Stimulated activated CD4-positive, alpha-beta T cell treated with anti-CD3 and anti-CD28 coated beads, Interleukin-1b, Interleukin-23, amount 100 ng/mL, for 24 hours (primary cell): ENCODE measurements around the gene FAM221B.

Source experiments
- DNase-seq, 4 experiments: peaks; one replicate each; pipeline ENCODE4 v3.0.0-alpha.2; 2020; ENCODE audit warnings: low read depth in 4 of 4, low spot score in 1 of 4

FAM221B gene

DNA sequence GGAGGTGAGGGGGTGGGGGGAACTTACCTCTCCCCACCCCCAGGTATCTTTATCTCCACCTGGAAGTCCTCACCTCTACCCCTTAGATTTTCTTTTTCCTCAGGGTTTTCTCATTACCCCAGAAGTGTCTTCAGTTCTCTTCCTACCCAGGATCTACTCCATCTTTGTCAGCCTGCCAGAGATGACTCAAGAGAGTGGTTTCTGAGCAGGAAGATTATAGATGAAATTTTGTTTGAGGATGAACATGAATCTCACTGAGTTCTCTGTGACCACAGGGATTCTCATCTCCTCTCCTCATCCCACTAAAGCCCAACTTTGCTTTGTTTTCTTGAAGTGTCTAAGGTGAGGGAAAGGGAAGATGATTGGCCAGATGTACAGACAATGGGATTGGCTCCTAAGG is 8.5 kb downstream of the FAM221B start:
- DNase-seq: no peak

- DNase-seq: no peak
Measured at GRCh38 chr9:35818341-35818740, 10.2 kb downstream of the FAM221B start.

DNA sequence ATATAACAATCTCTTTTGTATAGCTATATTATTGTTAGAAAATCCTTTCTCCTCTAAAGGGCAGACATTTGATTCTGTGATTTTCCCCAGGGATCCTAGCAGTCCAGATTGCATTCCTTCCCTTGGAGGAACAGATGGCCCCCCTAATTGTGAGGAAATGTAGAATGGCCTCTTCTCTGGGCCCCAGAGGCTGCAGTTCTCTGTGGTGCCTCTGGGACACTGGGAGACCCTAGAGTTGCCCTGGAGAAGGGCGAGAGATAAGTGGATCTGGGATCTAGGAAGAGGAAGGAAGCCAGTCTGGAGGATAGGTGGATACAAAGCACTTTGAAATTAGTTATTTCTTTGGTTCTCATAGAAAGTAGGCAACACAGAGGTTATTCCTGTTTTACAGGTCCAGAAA is 11.8 kb downstream of the FAM221B start:
- DNase-seq: no peak

DNA sequence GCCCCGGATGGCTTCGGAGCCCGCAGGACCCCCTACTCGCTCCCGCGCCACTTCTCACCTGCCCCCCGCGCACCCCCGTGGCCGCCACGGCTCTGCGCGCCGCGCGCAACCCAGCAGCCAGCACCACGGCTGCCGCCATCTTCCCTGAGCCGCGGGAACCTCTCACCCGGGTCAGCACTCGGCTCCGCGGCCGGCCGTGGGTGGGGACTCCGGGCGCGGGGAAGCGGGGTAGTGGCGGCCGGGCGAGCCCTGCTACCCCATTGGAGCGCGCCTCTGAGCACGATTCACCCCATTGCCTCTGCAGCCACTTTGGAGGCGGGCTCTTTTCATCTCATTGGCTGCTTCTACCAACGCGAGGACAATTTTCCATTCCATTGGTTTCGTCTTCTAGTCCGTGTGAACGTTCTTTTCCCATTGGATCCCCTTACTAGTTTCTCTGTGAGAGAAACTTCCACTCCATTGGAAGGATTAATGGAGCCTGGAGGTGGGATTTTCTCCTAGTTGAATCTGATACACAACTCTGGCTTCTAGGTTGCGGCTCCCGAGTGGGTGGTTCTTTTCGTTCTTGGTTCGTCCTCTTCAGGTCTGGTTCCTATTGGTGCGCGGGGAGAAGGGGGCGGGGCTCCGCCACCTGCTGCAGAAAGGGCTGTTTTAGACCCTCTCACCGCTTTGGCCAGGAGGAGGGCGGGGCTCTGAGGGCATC is 13.5 kb downstream of the FAM221B start, which contains the start of gene HINT2:
Gene HINT2, minus strand, starts transcription at position 202 of the 703 bp plus-strand sequence. Its CDS starts 63 bp downstream, at position 139.
- peak; percentile 83 to 99 (median 92) for DNase-seq

GRCh38 chr9:35814106-35814840 is 14.3 kb downstream of the FAM221B start:
- no peak for DNase-seq

- DNase-seq: no peak
Measured at GRCh38 chr9:35813434-35814105, 15.0 kb downstream of the FAM221B start.

GRCh38 chr9:35812025-35812602 is 16.4 kb downstream of the FAM221B start, which contains the start of gene SPAG8:
TSS of gene SPAG8 (minus strand) at chr9:35812262. CDS start at chr9:35812147, 115 bp downstream.
- peak; percentile 75 to 88 (median 86) for DNase-seq

DNA sequence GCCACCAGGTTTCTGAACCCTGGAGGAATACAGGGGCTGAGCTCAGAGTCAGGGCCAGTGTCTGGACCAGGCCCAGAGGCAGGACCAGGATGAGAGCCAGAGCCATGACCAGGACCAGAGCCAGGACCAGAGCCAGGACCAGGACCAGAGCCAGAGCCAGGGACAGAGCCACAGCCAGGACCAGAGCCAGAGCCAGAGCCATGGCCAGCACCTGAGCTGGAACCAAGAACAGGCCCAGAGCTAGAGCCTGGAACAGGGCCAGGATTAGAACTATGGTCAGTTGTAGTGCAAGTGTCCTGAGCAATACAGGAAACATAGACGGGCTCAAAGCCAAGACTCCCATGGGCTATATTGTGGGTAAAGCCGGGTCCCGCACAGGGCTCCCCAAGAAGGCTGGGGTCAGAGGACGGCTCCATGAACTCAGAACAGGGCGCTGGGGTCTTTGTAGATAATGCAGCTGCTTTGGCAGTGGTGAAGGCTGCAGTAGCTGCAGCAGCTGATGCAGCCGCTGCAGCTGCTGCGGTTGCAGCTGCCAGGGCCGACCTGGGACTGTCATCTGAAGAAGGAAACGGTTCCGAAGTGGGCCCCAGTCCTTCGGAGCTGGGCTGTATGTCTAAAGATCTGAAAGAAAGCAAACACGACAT is 17.0 kb downstream of the FAM221B start:
- no peak for DNase-seq

- DNase-seq: no peak
Measured at GRCh38 chr9:35810122-35810521, 18.4 kb downstream of the FAM221B start.

- DNase-seq: no peak
Measured at GRCh38 chr9:35808433-35808832, 20.1 kb downstream of the FAM221B start.

DNA sequence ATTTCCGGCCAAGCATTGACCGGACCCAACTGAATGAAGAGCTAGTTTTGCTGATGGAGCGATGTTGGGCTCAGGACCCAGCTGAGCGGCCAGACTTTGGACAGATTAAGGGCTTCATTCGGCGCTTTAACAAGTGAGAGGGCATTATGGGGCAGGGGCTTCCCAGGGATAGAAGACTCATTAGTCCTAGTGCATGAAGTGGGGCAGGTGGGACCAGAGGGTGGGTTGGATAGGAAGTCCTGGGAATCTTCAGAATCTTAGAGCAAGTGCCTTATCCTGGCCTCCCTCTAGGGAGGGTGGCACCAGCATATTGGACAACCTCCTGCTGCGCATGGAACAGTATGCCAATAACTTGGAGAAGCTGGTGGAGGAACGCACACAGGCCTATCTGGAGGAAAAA is 22.4 kb downstream of the FAM221B start:
- no peak for DNase-seq

DNA sequence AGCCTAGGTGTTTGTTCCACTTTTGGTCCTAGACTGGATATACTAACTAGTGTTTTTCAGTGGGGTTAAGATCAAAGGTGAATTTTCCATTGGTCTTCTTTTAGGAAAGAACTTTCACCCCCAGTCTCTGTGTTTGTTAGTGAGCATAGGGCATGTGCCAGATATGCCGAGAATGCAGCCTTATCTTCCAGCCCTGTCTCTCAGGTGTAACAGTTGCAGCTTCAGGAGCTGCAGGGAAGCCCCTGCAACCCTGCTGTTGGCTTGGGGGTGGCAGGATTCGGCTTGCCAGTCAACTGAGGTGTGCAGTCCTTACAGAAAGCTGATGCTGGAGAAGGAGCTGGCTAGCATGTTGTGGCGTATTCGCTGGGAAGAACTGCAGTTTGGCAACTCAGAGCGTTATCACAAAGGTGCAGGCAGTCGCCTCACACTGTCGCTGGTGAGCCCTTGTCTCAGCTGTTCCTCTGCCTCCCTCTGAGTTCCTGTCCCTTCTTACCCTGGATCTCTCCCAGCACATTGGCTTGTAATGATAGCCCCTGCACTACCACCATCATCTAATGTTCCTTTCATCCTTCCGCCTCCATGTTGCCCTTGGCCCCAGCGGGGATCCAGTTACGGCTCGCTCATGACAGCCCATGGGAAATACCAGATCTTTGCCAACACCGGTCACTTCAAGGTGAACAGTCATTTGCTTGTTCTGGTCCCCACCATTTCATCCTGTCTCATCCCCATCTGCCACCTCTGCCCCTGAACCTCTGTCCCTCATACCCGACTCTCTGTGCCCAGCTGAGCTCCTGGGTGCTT is 27.0 kb downstream of the FAM221B start:
- DNase-seq: no peak

GRCh38 chr9:35800530-35800929 is 28.0 kb downstream of the FAM221B start:
- no peak for DNase-seq

- DNase-seq: peak in 3 of 4 experiments; percentile 26 to 37 (median 35)
Measured at GRCh38 chr9:35798658-35799374, 29.7 kb downstream of the FAM221B start.

DNA sequence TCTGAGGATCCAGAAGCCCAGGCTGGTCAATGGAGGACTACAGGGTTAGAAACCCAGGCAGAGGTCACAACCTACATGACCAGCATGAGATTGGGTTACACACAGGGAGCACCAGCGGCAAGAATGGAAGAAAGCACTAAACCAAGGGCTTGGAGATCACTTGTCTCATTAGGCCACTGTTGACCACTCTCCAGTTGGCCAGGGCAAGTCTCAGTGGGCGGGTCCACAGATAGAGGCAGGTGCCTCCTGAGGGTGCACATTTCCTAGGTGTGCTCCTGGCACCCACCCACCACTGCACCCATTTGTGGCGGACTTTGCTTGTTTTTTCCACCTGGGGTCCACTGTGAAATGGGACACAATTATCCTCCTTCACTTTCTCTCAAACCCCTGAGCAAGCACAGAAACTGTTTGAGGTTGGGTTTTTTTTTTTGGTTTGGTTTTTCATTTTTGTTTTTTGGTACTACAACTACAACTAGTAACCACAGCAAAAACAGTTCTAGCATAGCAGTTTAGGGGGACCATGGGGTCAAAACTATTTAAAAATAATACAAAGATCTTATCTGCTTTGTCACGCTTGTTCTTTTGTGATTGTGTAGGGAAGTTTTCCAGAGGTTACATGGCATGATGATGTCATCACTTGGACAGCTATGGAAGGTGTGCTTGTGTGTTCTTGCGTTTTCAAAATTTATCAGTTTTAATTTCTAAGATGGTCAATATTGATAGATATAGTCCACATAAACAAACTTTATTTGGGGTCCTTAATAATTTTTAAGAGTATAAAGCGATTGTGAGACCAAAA is 31.0 kb downstream of the FAM221B start:
- DNase-seq: no peak

- no peak for DNase-seq
Measured at GRCh38 chr9:35795695-35796094, 32.8 kb downstream of the FAM221B start.

DNA sequence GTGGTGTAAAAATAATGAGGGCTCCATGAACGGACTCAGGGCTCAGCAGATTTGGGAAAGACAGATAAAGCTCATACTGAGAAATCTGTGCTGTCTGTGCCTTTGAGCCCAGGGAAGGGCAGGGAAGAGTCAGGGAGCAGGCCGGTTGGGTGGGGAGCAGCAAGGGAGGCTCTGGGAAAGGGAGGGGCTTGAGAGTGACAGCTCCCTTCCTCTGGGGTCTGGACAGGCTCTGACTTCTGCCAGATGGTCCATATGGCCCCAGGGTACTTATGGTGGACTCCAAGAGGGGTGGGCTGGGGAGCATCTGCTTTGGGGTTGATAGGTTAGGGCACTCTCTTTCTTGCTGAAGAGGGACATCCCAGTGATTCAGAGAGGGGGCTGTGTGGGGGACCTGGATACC is 35.1 kb downstream of the FAM221B start:
- DNase-seq: no peak

GRCh38 chr9:35792826-35793225 is 35.7 kb downstream of the FAM221B start:
- no peak for DNase-seq
